HepG2 (cell line): ENCODE results near the gene TRPC1. TPM values are rescaled to one million over a fixed set of nuclear protein-coding genes. Genes with fewer than 3 reads are reported as not detected.

ENCODE experiments used
- ARID3A ChIP-seq: IDR thresholded peaks from 2 replicates; pipeline ENCODE4 v1.6.1; 2012; ENCODE audit warnings: low read depth, low read length, improper control_type of control experiment
- ETV6 ChIP-seq: sonication (generic); formaldehyde crosslinking; conservative IDR thresholded peaks from 2 replicates; pipeline ENCODE4 v1.4.0; 2020; ENCODE audit warnings: missing genetic modification reagents
- FOXO1 ChIP-seq: sonication (generic); formaldehyde crosslinking; IDR thresholded peaks from 2 replicates; pipeline ENCODE4 v1.4.0; 2020; ENCODE audit warnings: missing genetic modification reagents
- MYPOP ChIP-seq: sonication (generic); formaldehyde crosslinking; IDR thresholded peaks from 2 replicates; pipeline ENCODE4 v1.8.1; 2023; ENCODE audit warnings: mild to moderate bottlenecking, moderate library complexity, missing genetic modification reagents
- NCOA1 ChIP-seq: sonication (generic); formaldehyde crosslinking; IDR thresholded peaks from 2 replicates; pipeline ENCODE4 v1.9.0; 2021; ENCODE audit warnings: missing genetic modification reagents
- NCOA2 ChIP-seq: sonication (generic); formaldehyde crosslinking; IDR thresholded peaks from 2 replicates; pipeline ENCODE4 v1.8.0; 2022; ENCODE audit warnings: inconsistent platforms
- NFIC ChIP-seq: IDR thresholded peaks from 2 replicates; pipeline ENCODE4 v1.6.1; 2012; ENCODE audit warnings: mild to moderate bottlenecking, low read length, inconsistent platforms
- SNAPC2 ChIP-seq: sonication (generic); formaldehyde crosslinking; IDR thresholded peaks from 2 replicates; pipeline ENCODE4 v1.8.1; 2022; ENCODE audit warnings: mild to moderate bottlenecking, missing genetic modification reagents
- TFDP2 ChIP-seq: sonication (generic); formaldehyde crosslinking; IDR thresholded peaks from 2 replicates; pipeline ENCODE4 v1.4.0; 2020; ENCODE audit warnings: missing genetic modification reagents
- TSC22D2 ChIP-seq: sonication (generic); formaldehyde crosslinking; IDR thresholded peaks from 2 replicates; pipeline ENCODE4 v1.5.1; 2020; ENCODE audit warnings: missing genetic modification reagents, mild to moderate bottlenecking, borderline replicate concordance
- ZBTB20 ChIP-seq: sonication (generic); formaldehyde crosslinking; IDR thresholded peaks from 2 replicates; pipeline ENCODE4 v1.8.1; 2023; ENCODE audit warnings: missing genetic modification reagents, low read depth, mild to moderate bottlenecking, borderline replicate concordance
- ZMYM4 ChIP-seq: sonication (generic); formaldehyde crosslinking; IDR thresholded peaks from 2 replicates; pipeline ENCODE4 v1.8.1; 2023; ENCODE audit warnings: mild to moderate bottlenecking, missing genetic modification reagents
- ZNF230 ChIP-seq: sonication (generic); formaldehyde crosslinking; IDR thresholded peaks from 2 replicates; pipeline ENCODE4 v1.4.0; 2020; ENCODE audit warnings: mild to moderate bottlenecking, missing genetic modification reagents
- ZNF704 ChIP-seq: sonication (generic); formaldehyde crosslinking; IDR thresholded peaks from 2 replicates; pipeline ENCODE4 v1.8.1; 2023; ENCODE audit warnings: mild to moderate bottlenecking, inconsistent platforms, moderate library complexity, missing genetic modification reagents, borderline replicate concordance
- polyA plus RNA-seq, 8 experiments: library from polyadenylated mRNA; depleted of rRNA in 3 of 8; stranded (reverse) in 7 of 8; unstranded in 1 of 8; fragments of >200 nt; fragmentation: Illumina TruSeq in 4 of 8; extraction: Trizol in 4 of 8; gene quantifications; 2 replicates each; pipeline versions ENCODE4 v1.2.1 to v1.2.3, GENCODE V29; 2011 to 2016; ENCODE audit warnings: low read depth in 4 of 8, missing spikeins in 1 of 8, mixed read lengths in 1 of 8; ENCODE audit not compliant: insufficient read depth in 1 of 8
- total RNA-seq, 5 experiments: library from RNA; depleted of rRNA; stranded (reverse); fragments of >200 nt; fragmentation: Illumina TruSeq; extraction: Trizol; gene quantifications; 2 replicates each; pipeline ENCODE4 v1.2.3, GENCODE V29; 2016; ENCODE audit warnings: low read depth in 1 of 5
- TF ChIP-seq, protein P1 (sequence below): sonication (generic); formaldehyde crosslinking; IDR thresholded peaks from 2 replicates; pipeline ENCODE4 v1.5.1; 2020; ENCODE audit warnings: mild to moderate bottlenecking, missing genetic modification reagents, borderline replicate concordance

The TRPC1 gene
- total and polyA plus RNA-seq, 2 of the 13 experiments (the other 11 are each of a cell fraction or from before 2014, with no cell fraction given), result 10.8 to 13.1 TPM

DNA sequence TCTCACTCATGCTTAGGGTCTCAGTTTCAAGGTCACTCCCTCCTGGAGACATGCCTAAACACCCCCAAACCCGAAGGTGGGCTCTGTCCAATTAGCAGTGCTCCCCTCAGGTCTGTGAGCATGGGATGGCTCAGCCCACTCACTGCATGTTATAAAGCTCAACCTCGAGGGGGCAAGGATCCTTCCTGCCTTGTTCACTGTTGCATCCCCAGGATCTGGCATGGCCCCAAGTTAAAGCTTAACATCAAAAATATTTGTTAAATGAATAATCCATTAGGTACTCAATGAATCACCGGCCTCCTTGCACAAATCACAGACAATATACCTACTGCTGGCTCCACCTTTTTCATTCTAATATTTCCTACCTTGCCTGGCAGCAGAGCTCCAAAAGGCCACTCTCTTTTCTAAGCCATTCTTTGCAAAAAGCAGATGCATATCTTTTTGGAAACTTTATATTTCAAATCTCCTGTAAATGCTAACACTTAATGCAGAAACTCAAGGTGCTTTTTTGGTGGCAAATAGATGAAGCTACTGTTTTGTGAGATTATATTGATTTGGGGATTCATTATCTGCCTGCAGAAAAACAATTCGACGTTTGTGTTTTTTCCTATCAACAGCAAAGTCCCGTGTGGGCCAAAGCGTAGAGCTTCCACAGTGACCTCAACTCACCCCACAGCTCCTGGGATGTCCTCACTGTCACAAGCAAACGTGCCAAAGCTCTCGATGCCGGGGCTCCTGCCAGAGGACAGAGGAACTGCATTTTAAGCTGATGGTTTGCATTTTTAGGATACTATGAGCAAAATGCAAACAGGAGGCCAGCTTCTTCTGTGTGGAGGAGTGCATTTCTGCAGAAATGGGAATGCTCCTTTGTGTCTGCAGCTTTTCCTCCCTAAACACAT is 129.7 kb downstream of the TRPC1 start (continued):
- TF ChIP-seq TFDP2 (CRISPR knock-in tag), result 0 out of 2 replicates have a peak, but pooled peaks have one; percentile 17
- TF ChIP-seq NCOA1 (CRISPR knock-in tag), result no peak
- peak; percentile 14; the same call in 1 of the 2 replicates for TF ChIP-seq ZMYM4 (CRISPR knock-in tag)
- peak; percentile 78 for TF ChIP-seq ARID3A
- TF ChIP-seq TSC22D2 (CRISPR knock-in tag), result no peak
- peak; percentile 54; the same call in 1 of the 2 replicates for TF ChIP-seq NFIC
- TF ChIP-seq FOXO1 (CRISPR knock-in tag), result no peak; the same call in 1 of the 2 replicates
- 0 out of 2 replicates have a peak, but pooled peaks have one; percentile 22 for TF ChIP-seq ZBTB20
- 0 out of 2 replicates have a peak, but pooled peaks have one; percentile 49 for TF ChIP-seq ZNF230 (CRISPR knock-in tag)
- TF ChIP-seq NCOA2, result 0 out of 2 replicates have a peak, but pooled peaks have one; percentile 15
- no peak for TF ChIP-seq SNAPC2 (CRISPR knock-in tag)
- no peak for TF ChIP-seq MYPOP (CRISPR knock-in tag)
- TF ChIP-seq, protein P1, sequence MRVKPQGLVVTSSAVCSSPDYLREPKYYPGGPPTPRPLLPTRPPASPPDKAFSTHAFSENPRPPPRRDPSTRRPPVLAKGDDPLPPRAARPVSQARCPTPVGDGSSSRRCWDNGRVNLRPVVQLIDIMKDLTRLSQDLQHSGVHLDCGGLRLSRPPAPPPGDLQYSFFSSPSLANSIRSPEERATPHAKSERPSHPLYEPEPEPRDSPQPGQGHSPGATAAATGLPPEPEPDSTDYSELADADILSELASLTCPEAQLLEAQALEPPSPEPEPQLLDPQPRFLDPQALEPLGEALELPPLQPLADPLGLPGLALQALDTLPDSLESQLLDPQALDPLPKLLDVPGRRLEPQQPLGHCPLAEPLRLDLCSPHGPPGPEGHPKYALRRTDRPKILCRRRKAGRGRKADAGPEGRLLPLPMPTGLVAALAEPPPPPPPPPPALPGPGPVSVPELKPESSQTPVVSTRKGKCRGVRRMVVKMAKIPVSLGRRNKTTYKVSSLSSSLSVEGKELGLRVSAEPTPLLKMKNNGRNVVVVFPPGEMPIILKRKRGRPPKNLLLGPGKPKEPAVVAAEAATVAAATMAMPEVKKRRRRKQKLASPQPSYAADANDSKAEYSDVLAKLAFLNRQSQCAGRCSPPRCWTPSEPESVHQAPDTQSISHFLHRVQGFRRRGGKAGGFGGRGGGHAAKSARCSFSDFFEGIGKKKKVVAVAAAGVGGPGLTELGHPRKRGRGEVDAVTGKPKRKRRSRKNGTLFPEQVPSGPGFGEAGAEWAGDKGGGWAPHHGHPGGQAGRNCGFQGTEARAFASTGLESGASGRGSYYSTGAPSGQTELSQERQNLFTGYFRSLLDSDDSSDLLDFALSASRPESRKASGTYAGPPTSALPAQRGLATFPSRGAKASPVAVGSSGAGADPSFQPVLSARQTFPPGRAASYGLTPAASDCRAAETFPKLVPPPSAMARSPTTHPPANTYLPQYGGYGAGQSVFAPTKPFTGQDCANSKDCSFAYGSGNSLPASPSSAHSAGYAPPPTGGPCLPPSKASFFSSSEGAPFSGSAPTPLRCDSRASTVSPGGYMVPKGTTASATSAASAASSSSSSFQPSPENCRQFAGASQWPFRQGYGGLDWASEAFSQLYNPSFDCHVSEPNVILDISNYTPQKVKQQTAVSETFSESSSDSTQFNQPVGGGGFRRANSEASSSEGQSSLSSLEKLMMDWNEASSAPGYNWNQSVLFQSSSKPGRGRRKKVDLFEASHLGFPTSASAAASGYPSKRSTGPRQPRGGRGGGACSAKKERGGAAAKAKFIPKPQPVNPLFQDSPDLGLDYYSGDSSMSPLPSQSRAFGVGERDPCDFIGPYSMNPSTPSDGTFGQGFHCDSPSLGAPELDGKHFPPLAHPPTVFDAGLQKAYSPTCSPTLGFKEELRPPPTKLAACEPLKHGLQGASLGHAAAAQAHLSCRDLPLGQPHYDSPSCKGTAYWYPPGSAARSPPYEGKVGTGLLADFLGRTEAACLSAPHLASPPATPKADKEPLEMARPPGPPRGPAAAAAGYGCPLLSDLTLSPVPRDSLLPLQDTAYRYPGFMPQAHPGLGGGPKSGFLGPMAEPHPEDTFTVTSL (CRISPR knock-in tag), result peak; percentile 41; the same call in 1 of the 2 replicates
- TF ChIP-seq ZNF704 (CRISPR knock-in tag), result no peak
- TF ChIP-seq ETV6 (CRISPR knock-in tag), result no peak
- TF ChIP-seq, all 625 proteins: peak for 50
